Tibial nerve (tissue), 4 donors: ENCODE results near the gene PTCH1. TPM values are rescaled to one million over a fixed set of nuclear protein-coding genes. Genes with fewer than 3 reads are reported as not detected.

Experiments
- DNase-seq, 2 donors: peaks; one replicate each; pipeline ENCODE4 v3.0.0-alpha.2; 2019; ENCODE audit warnings: low spot score in 2 of 2
- H3K27ac ChIP-seq, 4 donors: fragments of 200-600 bp; sonication (generic) in 3 of 4; one replicate each; pipeline ENCODE4 v1.5.1; 2017 to 2019; ENCODE audit warnings: mild to moderate bottlenecking in 1 of 4
- H3K27me3 ChIP-seq, 2 donors: fragments of 200-600 bp; sonication (generic) in 1 of 2; one replicate each; pipeline versions ENCODE4 v1.5.1 to v1.6.0; 2017 to 2019
- H3K36me3 ChIP-seq, 3 donors: fragments of 200-600 bp; sonication (generic); one replicate each; pipeline ENCODE4 v1.5.1; 2018 to 2019
- H3K4me1 ChIP-seq, 4 donors: fragments of 200-600 bp; sonication (generic) in 3 of 4; one replicate each; pipeline ENCODE4 v1.5.1; 2017 to 2019
- H3K4me3 ChIP-seq, 4 donors: fragments of 200-600 bp; sonication (generic) in 3 of 4; one replicate each; pipeline ENCODE4 v1.5.1; 2017 to 2019; ENCODE audit warnings: mild to moderate bottlenecking in 1 of 4, moderate library complexity in 1 of 4
- H3K9me3 ChIP-seq, 4 donors: fragments of 200-600 bp; sonication (generic) in 3 of 4; one replicate each; pipeline ENCODE4 v1.5.1; 2017 to 2019
- CTCF ChIP-seq, 5 experiments: fragments of 200-600 bp in 3 of 5; fragments of 450-650 bp in 2 of 5; sonication (generic) in 3 of 5; IDR thresholded peaks; one replicate each; pipeline ENCODE4 v1.5.1; 2016 to 2019; ENCODE audit warnings: antibody characterized with exemption in 5 of 5, mild to moderate bottlenecking in 3 of 5, moderate library complexity in 2 of 5
- EP300 ChIP-seq, 2 donors: sonication (generic); formaldehyde crosslinking; IDR thresholded peaks; one replicate each; pipeline ENCODE4 v1.6.1; 2017; ENCODE audit warnings: antibody characterized with exemption in 2 of 2, mild to moderate bottlenecking in 1 of 2
- POLR2A ChIP-seq, 2 donors: fragments of 450-650 bp; IDR thresholded peaks; one replicate each; pipeline ENCODE4 v1.6.1; 2017; ENCODE audit warnings: antibody characterized with exemption in 2 of 2, mild to moderate bottlenecking in 2 of 2, moderate library complexity in 2 of 2
- WGBS, 2 donors: methylation state at CpG; one replicate each; pipeline ENCODE4 v1.1.5; 2018; 5-methylcytosine and 5-hydroxymethylcytosine counted together
- total RNA-seq, 4 donors: library from RNA; depleted of rRNA; stranded (reverse); fragments of >200 nt; gene quantifications; one replicate each; pipeline ENCODE4 v1.1.0, GENCODE V29; 2016

The PTCH1 gene
- total RNA-seq, 4 donors from 2014 or later = 39.0 to 173 (median 86.6) TPM

- peaks cover 0 to 7% (median 0%) of the 10 kb centered on the region in 4 donors for H3K9me3 ChIP-seq
- no peak overlapping the region for H3K27ac ChIP-seq
- no peaks in the 10 kb centered on the region for H3K36me3 ChIP-seq
- no peaks in the 10 kb centered on the region for H3K4me1 ChIP-seq
- TF ChIP-seq POLR2A (IDR thresholded peaks at IDR 0.05) (no peak), CTCF (IDR thresholded peaks at IDR 0.05) (no peak), EP300 (IDR thresholded peaks at IDR 0.05) (no peak)
- H3K4me3 ChIP-seq = no peak overlapping the region
- H3K27me3 ChIP-seq = no peaks in the 10 kb centered on the region
- 68% methylated on average over 6 of the region's 6 CpGs for WGBS, 2 donors
- DNase-seq = no peak
These were observed 81.6 kb downstream of the PTCH1 start for GRCh38 chr9:95435074-95435728.

DNA sequence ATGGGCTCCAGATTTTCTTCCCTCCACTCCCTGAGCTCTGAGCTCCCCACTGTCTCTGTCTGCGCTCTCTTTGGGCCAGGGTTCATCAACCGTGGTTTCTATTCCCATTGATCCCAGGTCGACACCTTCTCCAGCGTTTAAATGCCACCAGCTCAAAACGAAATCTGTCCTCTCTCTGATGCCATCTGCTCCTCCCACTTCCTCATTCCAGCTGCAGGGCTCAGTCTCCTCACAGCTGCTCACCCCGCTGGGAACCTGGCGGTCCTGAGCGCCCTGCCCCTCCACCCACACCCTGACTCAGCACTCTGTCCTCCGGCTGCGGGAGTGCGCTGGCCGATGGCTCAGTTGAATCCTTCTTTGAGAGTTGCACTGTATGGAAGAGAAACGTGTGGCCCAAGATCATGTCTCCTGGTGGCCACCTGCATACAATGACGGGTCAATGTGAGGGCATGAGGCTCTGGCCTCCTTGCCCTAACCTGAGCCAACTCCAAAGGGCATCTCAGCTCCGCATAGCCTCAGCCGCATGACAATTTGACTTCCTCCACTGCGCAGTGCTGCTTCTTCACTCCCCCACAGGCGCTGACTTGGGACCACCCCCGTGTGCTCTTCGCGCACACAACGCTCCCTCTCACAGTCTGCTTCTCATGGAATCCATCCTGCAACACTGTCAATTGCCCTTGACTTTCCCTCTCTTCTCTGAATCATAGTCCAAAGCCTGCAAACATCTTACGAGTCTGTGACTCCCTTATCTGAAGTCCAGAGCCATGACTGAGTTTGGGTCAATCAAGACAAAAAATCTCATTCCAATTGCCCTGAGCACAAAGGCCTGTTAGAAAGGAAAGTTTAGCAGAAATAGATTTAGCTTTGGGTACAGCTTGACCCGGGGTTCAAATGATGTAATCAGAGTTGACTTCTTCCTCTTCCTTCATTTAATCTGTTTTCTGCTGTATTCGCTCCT is 82.4 kb downstream of the PTCH1 start:
- Histone ChIP-seq H3K27ac (no peak overlapping the region), H3K36me3 (no peaks in the 10 kb centered on the region), H3K27me3 (no peaks in the 10 kb centered on the region), H3K4me3 (no peak overlapping the region), H3K9me3 (peaks cover 0 to 13% (median 0%) of the 10 kb centered on the region in 4 donors), H3K4me1 (no peaks in the 10 kb centered on the region)
- no peak for DNase-seq
- TF ChIP-seq POLR2A (IDR thresholded peaks at IDR 0.05) (no peak), CTCF (IDR thresholded peaks at IDR 0.05) (no peak), EP300 (IDR thresholded peaks at IDR 0.05) (no peak)
- 74 to 78% methylated on average over 25 of the region's 25 CpGs for WGBS, 2 donors

DNA sequence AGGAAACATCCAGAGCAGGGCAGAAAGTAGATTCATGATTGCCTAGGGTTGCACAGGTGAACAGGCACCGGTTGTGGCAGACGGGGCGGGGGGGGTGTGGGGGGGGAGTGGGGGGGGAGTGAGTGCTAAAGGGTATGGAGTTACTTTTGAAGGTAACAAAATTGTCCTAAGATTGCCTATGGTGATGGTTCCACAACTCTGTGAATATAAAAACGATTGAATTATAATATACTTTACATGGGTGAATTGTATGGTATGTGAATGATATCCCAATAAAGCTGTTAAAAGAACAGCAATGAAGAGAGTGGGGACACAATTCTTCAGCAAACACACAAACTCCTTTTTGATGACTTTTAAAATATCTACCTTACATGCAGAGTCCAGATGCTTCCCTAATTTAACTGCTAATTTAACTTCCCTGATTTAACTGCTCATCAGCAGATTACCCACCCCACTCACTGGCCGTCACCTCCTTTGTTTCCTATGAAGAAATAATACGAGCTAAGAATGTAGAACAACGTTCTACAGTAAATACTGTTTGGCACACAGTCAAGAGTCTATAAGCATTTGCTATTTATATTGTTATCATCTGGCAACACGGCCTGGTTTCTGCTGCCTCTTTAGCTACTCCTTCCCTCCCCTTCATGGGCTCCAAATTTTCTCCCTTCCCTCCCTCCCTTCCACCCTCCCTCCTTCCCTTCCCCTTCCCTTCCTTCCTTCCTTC is 83.5 kb downstream of the PTCH1 start:
- peaks cover 0 to 13% (median 0%) of the 10 kb centered on the region in 4 donors for H3K9me3 ChIP-seq
- H3K27me3 ChIP-seq = peaks cover 0 to under 1% of the 10 kb centered on the region in 2 donors
- no peak overlapping the region for H3K4me3 ChIP-seq
- TF ChIP-seq POLR2A (IDR thresholded peaks at IDR 0.05) = no peak
- no peak for TF ChIP-seq EP300 (IDR thresholded peaks at IDR 0.05)
- no peak for TF ChIP-seq CTCF (IDR thresholded peaks at IDR 0.05)
- no peak overlapping the region for H3K27ac ChIP-seq
- no peak for DNase-seq
- H3K4me1 ChIP-seq = no peaks in the 10 kb centered on the region
- WGBS, 2 donors = 40 to 46% methylated on average over 8 of the region's 8 CpGs
- no peaks in the 10 kb centered on the region for H3K36me3 ChIP-seq

DNA sequence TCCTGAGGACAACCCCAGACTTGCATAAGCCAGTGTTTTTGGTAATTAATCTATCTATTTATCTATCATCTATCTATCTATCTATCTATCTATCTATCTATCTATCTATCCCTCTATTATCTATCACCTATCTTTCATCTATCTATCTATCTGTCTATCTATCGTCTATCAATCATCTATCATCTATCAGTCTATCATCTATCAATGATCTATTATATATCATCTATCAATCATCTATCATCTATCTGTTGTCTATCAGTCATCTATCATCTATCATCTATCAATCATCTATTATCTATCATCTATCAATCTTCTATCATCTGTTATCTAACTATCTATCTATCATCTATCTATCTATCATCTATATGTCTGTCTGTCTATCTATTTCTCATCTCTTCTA is 85.5 kb downstream of the PTCH1 start:
- TF ChIP-seq POLR2A (IDR thresholded peaks at IDR 0.05) = no peak
- no peak for TF ChIP-seq CTCF (IDR thresholded peaks at IDR 0.05)
- no peak for TF ChIP-seq EP300 (IDR thresholded peaks at IDR 0.05)
- WGBS, 2 donors = 97 to 99% methylated on average over 1 of the region's 1 CpG

More for the DNA sequence above, 85.5 kb downstream of the PTCH1 start:
- Histone ChIP-seq H3K27ac (no peak overlapping the region), H3K36me3 (no peaks in the 10 kb centered on the region), H3K9me3 (peaks cover 0 to 13% (median 0%) of the 10 kb centered on the region in 4 donors), H3K4me3 (no peak overlapping the region), H3K4me1 (peaks cover 0 to 2% (median 0%) of the 10 kb centered on the region in 4 donors), H3K27me3 (peaks cover 0 to 6% of the 10 kb centered on the region in 2 donors)
- no peak for DNase-seq
